H1 (cell line): Measurements from ENCODE around the gene ATAT1. TPM values are rescaled to one million over a fixed set of nuclear protein-coding genes. Genes with fewer than 3 reads are reported as not detected.

ENCODE experiments used
- polyA plus RNA-seq, 7 experiments: library from polyadenylated mRNA; depleted of rRNA in 3 of 7; stranded (reverse) in 5 of 7; unstranded in 2 of 7; fragments of >200 nt in 5 of 7; fragments of 200-250 nt in 2 of 7; gene quantifications; 1 replicate in 5 of 7; 2 replicates in 1 of 7; 4 replicates in 1 of 7; pipeline versions ENCODE4 v1.2.1 to v1.2.3, GENCODE V29; 2011 to 2013; ENCODE audit warnings: missing spikeins in 2 of 7, mixed read lengths in 2 of 7
- total RNA-seq: library from RNA; stranded (reverse); fragmentation: NEBNext Ultra II Directional; extraction: Animal tissue kit (Norgen Biotek cat#: 25700); gene quantifications from 2 replicates; pipeline ENCODE4 v1.2.1, GENCODE V29; 2021
- TF ChIP-seq, protein P1 (sequence below): IDR thresholded peaks from 2 replicates; pipeline ENCODE4 v1.6.1; 2012; ENCODE audit warnings: low read length, inconsistent platforms

ATAT1 gene
- total and polyA plus RNA-seq, 2 of the 8 experiments (the other 6 are each of a cell fraction or from before 2014, with no cell fraction given): 14.4 to 14.6 TPM

GRCh38 chr6:30635834-30636233, 9.2 kb downstream of the ATAT1 start (continued):
- TF ChIP-seq, protein P1, sequence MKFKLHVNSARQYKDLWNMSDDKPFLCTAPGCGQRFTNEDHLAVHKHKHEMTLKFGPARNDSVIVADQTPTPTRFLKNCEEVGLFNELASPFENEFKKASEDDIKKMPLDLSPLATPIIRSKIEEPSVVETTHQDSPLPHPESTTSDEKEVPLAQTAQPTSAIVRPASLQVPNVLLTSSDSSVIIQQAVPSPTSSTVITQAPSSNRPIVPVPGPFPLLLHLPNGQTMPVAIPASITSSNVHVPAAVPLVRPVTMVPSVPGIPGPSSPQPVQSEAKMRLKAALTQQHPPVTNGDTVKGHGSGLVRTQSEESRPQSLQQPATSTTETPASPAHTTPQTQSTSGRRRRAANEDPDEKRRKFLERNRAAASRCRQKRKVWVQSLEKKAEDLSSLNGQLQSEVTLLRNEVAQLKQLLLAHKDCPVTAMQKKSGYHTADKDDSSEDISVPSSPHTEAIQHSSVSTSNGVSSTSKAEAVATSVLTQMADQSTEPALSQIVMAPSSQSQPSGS: no peak
